Mucosa of descending colon (tissue), 3 donors: Measurements from ENCODE around the gene MAOA. TPM values are rescaled to one million over a fixed set of nuclear protein-coding genes. Genes with fewer than 3 reads are reported as not detected.

Experiments
- ATAC-seq: fragments of 200-7000 bp; cut with Tn5 transposase; one replicate; pipeline ENCODE4 v1.9.1; 2020; ENCODE audit warnings: mild to moderate bottlenecking, moderate library complexity
- DNase-seq, 3 donors: peaks; one replicate each; pipeline ENCODE4 v3.0.0-alpha.2; 2020
- H3K36me3 ChIP-seq: fragments of 200-600 bp; one replicate; pipeline ENCODE4 v1.8.0; 2021; ENCODE audit warnings: low read depth, mild to moderate bottlenecking
- H3K4me1 ChIP-seq: fragments of 200-600 bp; one replicate; pipeline ENCODE4 v1.8.0; 2021; ENCODE audit warnings: low read depth, mild to moderate bottlenecking
- H3K4me3 ChIP-seq: fragments of 200-600 bp; one replicate; pipeline ENCODE4 v1.8.0; 2021; ENCODE audit warnings: mild to moderate bottlenecking
- H3K9me3 ChIP-seq: fragments of 200-600 bp; one replicate; pipeline ENCODE4 v1.8.0; 2021; ENCODE audit warnings: mild to moderate bottlenecking
- intact Hi-C, 2 donors: fragments of 100-400 bp; cut with DNase I in 1 of 2; cut with micrococcal nuclease in 1 of 2; formaldehyde crosslinking; loops; one replicate each; pipeline versions ENCODE4 v1.11.0 to v1.11.1; 2022; cut with DNase I, micrococcal nuclease
- total RNA-seq, 3 donors: library from RNA; stranded (reverse); fragmentation: NEBNext Ultra II Directional in 2 of 3; extraction: Animal tissue kit (Norgen Biotek cat#: 25700) in 2 of 3; gene quantifications; one replicate each; pipeline versions ENCODE4 v1.2.1 to v1.2.4, GENCODE V29; 2021 to 2023
- TF ChIP-seq, protein P1 (sequence below): fragments of 200-600 bp; IDR thresholded peaks from one replicate; pipeline ENCODE4 v1.8.0; 2022; ENCODE audit warnings: antibody characterized with exemption, mild to moderate bottlenecking
- donor health status: DM: no; HTN: no; CAD: no; lungs with moderate emphysema.
- donor health status: DM: no; HTN: no; CAD: no.
- donor health status: DM: no; HTN: yes; CAD: no.

The MAOA gene
- total RNA-seq, 3 donors from 2014 or later, result 270 to 401 (median 390) TPM

DNA sequence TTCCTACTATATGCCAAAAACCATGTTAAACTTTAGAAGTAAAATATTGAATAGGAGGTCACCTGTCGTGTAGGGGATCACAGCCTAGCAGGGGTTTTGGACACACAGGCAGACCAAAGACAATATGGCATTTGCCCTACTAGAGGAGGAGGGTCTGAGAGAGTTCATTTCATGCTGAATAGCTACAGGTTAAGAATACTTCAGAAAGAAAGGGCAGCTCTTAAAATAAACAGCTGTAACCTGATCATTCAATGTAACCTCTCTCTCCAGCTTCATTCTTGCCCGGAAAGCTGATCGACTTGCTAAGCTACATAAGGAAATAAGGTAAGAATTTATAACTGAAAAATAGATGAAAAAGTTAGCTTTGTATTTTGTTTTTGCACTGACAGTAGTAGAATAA lies 79.9 kb downstream of the MAOA start:
- TF ChIP-seq, protein P1, sequence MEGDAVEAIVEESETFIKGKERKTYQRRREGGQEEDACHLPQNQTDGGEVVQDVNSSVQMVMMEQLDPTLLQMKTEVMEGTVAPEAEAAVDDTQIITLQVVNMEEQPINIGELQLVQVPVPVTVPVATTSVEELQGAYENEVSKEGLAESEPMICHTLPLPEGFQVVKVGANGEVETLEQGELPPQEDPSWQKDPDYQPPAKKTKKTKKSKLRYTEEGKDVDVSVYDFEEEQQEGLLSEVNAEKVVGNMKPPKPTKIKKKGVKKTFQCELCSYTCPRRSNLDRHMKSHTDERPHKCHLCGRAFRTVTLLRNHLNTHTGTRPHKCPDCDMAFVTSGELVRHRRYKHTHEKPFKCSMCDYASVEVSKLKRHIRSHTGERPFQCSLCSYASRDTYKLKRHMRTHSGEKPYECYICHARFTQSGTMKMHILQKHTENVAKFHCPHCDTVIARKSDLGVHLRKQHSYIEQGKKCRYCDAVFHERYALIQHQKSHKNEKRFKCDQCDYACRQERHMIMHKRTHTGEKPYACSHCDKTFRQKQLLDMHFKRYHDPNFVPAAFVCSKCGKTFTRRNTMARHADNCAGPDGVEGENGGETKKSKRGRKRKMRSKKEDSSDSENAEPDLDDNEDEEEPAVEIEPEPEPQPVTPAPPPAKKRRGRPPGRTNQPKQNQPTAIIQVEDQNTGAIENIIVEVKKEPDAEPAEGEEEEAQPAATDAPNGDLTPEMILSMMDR, result no peak
- no peak for ATAC-seq
- Histone ChIP-seq H3K36me3 (no peaks in the 10 kb centered on the region), H3K4me1 (no peaks in the 10 kb centered on the region), H3K9me3 (no peaks in the 10 kb centered on the region), H3K4me3 (no peak overlapping the region)
- intact Hi-C loops, result no loop called here
- no peak for DNase-seq

DNA sequence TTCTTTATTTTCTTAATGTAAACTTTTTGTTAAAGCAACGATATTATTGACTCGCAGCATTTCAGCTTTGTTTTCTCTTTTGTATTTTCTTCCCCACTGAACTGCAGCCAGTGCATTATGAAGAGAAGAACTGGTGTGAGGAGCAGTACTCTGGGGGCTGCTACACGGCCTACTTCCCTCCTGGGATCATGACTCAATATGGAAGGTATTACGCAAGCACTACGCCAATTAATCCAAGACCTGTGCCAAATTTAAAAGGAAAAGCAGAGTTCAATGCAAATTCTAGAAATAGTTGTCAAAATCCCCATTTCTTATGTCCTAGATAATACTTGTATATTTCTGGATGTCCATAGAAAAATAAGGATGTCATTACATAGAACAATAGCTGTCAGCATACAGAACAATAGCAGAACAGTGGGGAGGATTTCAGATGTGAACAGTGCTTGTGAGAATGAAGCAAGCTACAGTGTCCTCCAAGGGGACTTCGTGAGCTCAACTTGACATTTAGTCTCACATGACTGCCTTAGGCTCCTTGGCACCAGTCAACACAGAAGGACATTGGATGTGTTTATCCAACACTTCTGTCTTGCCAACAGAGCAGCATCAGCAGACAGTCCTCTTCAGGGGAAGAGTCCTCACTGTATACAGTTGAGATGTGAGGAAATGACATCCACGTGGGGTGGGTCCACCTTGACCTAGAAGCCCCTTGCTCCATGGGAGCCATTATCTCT lies 85.9 kb downstream of the MAOA start:
- ATAC-seq (no peak), DNase-seq (no peak)
- intact Hi-C loops, result no loop called here
- Histone ChIP-seq H3K4me1 (no peaks in the 10 kb centered on the region), H3K9me3 (no peaks in the 10 kb centered on the region), H3K4me3 (no peak overlapping the region), H3K36me3 (no peaks in the 10 kb centered on the region)
- TF ChIP-seq, protein P1, result no peak

DNA sequence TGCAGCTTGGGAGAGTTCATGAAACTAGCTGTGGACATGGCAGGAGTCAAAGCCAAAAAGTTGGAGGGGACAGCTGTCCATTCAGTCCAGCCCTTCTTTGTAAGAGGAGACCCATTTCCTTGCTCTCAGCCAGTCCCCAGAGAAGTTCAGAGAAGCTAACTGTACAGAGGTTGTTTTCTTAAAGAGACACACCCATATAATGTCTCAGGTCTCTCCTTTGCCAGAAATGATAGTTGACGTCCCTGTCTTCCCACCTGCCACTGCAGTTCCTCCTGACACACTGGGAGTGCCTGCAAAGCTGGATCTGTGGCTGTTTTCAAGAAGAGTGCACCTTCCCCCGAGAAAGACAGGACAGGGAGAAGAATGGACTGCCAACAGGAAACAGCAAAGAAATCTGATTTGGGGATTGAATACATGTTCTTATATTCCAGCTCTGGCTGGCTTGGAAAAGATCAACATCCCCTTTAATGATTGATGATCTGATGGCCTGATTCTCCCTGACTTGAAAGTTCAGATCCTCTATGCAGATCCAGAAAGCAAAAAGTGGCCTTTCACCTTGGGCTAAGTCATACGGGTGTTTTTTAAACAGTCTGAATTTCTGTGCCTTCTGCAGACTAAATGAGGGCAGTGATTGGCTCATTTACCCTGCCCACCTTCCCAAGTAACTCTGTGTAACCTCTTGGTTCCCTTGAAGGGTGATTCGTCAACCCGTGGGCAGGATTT lies 87.2 kb downstream of the MAOA start:
- Histone ChIP-seq H3K4me3 (no peak overlapping the region), H3K4me1 (no peaks in the 10 kb centered on the region), H3K36me3 (no peaks in the 10 kb centered on the region), H3K9me3 (no peaks in the 10 kb centered on the region)
- ATAC-seq, result peak; percentile 54
- intact Hi-C loops, result no loop called here
- DNase-seq, result no peak
- TF ChIP-seq, protein P1, result no peak

DNA sequence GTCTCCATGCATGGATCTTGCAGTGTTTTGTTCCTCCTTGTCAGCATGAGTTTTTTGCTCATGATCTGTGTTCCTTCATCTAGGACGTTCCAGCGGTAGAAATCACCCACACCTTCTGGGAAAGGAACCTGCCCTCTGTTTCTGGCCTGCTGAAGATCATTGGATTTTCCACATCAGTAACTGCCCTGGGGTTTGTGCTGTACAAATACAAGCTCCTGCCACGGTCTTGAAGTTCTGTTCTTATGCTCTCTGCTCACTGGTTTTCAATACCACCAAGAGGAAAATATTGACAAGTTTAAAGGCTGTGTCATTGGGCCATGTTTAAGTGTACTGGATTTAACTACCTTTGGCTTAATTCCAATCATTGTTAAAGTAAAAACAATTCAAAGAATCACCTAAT lies 88.2 kb downstream of the MAOA start:
- Histone ChIP-seq H3K4me3 (no peak overlapping the region), H3K9me3 (no peaks in the 10 kb centered on the region), H3K36me3 (no peaks in the 10 kb centered on the region), H3K4me1 (no peaks in the 10 kb centered on the region)
- no peak for ATAC-seq
- intact Hi-C loops, result no loop called here
- DNase-seq, result no peak
- TF ChIP-seq, protein P1, result no peak

DNA sequence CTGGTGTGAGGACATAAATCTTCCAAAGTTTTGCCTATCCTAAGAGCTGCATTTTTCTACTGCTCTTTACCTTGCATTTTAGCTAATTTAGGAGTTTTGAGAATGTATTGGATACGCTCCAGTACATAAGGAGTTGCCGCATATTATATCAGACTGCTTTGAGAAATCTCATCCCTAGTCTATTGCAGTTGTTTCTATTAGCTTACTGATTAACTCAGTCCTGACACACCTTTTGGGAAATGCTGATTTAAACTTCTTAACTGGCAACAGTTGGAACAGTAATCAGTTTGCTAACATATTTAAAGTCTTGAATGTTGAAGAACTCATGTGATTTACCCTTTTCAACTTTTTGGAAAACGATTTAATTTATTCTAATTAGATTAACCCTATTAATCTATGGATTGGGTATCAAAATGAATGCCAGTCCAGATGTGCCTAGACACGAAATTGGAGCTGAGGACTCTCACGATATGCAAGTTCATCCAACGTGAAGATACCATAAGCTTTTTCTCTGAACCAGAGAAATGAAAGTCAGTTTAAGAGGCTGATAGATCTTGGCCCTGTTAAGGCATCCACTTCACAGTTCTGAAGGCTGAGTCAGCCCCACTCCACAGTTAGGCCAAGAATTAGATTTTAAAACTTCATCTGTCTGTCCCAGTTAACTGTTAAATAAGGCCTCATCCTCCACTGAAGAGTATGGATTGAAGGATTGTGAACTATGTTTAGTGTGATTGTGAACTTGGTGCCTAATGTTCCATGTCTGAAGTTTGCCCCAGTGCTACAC lies 90.0 kb downstream of the MAOA start:
- Histone ChIP-seq H3K9me3 (no peaks in the 10 kb centered on the region), H3K4me1 (peaks cover 2% of the 10 kb centered on the region), H3K36me3 (no peaks in the 10 kb centered on the region), H3K4me3 (no peak overlapping the region)
- intact Hi-C loops, result no loop called here
- DNase-seq, result no peak
- TF ChIP-seq, protein P1, result no peak
- ATAC-seq, result peak; percentile 55
